CD4-positive, alpha-beta T cell treated with Interleukin-2 at 100 ng/mL for 4 hours (primary cell): ENCODE measurements around the gene RFESD.
"Not testable (repeated sequence)": the region's sequence is repeated elsewhere in the genome, so short reads cannot be mapped to it uniquely, and the experiment has no call there.

Experiments
- DNase-seq: peaks from one replicate; pipeline ENCODE4 v3.0.0-alpha.2; 2020; ENCODE audit warnings: low spot score

RFESD gene

DNA sequence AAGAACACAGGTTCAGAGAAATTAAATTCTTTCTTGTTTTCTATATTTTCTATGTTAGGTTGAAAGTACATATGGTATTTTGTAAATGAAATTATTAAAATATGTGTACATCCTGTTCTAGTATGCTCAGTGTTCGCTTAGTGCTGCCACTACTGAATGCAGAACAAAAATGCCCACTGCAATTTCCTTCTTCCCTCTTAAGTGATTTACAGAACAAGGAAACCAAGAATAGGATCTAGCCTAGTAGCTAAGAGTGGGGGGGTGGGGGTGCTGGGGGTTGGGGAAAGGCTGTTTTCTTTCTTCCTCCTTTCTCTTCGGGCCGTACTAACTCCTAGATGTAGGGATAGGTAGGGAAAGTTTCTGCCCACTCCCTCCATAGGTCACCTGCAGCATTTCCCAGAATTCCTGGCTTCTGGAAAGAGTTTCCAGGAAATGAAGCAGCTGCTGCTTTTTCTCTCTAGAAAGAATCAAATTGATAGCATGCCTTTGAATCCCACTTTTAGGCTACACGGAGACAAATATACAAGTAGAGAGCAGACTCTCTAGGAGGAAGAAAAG lies 20.6 kb downstream of the RFESD start:
- no peak for DNase-seq

DNA sequence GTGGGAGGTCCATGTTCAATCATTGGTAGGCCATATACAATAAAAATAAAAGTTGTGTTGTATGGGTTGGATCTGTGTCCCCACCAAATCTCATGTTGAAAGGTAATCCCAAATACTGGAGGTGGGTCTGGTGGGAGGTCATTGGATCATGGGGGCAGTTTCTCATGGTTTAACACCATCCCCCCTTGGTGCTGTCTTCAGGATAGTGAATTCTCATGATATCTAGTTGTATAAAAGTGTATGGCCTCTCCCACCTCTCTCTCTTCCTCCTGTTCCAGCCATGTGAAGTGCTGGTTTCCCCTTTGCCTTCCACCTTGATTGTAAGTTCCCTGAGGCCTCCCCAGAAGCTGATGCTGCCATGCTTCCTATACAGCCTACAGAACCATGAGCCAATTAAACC lies 21.1 kb downstream of the RFESD start:
- DNase-seq = no peak

DNA sequence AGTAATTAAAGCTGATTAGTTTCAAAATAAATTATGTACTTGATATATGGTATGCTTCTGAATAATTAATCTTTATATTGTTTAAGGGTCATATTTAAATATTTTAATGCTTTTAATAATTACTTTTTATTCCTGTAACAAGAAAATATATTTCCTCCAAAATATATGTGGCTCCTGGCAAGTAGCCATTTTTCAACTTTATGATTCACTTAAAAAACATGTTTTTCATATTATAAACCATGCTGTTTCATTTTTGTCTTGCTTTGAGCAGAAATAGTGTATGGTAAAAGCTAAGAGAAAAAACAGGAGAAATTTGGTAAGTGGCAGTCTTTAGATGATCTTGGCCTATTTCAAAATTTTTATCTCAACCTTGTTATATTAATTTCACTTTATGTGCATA lies 21.6 kb downstream of the RFESD start:
- DNase-seq = no peak

DNA sequence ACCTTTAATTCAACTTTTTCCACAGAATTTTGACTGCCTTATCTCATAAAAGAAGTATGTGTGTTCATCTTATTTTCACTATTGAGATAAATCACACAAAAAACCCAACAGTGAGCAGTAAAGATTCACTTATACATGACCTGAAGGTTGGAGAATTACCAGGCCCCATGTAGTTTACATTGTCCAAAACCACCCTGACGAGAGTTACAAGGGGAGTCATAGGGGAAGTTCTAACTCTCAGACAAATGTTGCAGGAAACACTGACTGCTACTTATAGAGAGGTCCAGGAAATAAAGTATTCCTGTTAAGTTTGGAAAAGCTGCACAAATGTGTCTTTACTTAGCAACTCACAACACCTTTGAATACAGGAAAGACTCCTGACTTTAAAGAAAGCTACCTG lies 22.2 kb downstream of the RFESD start:
- DNase-seq = no peak

DNA sequence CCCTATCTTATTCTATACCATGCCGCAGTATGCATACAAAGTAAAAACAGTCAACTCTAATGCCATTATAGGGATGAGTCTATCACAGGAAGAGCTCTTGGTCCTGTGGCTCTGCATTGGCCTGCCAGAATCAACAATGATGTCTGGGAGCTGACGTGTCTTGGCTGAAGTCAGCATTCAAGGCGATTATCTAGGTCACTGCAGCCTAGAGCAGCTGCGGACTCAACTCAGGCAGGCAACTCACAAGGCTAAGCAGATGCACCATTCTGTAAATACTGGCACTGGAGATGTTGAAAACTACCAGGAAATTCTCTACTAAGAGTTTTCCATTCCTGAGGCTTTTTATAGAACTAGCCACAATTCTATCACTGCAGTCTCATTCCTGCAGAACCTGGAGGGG lies 23.0 kb downstream of the RFESD start:
- DNase-seq = no peak

DNA sequence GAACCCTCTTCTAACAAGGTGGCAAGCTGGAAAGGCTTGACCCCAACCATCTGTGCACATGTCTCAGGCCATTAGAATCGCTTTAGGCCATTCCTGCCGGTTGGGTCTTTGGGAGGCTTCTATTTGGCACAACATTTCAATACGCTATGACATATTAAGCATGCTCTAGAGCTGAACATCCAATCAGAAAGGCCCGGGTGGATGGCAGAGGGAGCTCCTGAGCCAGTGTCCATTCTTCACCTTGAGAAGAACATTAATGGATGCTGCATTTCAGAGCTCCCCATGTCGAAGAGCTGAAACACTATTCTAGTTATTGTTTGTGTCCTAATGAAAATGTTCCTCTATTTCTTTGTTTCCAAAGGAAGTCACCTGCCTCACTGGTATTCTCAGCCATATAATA lies 23.4 kb downstream of the RFESD start:
- DNase-seq = no peak

DNA sequence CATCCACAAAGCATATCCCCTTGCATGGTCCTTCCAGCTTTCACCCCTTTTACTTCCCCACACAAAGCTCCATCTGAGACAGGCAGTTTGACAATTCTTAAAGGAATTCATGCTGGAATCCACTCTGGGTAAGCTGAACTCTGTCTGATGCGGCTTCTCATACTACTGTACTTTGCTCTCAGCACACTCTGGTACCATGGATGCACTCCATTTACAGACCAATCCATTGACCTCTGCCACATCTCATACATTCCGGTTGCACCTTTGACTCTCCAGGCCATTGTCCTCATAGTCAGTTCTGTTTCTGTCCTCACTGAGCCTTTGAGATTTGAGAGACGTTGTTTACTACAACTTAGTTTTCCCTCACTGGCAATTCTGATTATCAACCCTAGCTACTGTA lies 24.0 kb downstream of the RFESD start:
- no peak for DNase-seq

DNA sequence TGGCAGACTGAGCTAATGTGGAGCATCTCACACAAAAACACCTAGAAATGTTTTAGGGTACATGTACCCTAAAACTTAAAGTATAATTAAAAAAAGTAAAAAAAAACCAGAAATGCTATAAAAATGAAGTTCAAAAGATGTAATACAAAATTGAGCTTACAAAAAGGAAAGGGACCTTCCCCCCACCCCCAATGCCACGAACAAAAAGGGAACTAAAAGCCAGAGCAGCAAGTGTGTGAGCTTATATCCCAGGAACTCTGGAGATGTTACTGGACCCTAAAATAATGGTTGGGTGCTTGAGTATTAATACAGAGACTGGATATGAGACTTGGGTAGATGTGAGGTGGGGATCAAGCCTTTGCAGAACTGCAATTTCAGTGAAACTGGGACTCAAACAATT lies 25.2 kb downstream of the RFESD start:
- no peak for DNase-seq

DNA sequence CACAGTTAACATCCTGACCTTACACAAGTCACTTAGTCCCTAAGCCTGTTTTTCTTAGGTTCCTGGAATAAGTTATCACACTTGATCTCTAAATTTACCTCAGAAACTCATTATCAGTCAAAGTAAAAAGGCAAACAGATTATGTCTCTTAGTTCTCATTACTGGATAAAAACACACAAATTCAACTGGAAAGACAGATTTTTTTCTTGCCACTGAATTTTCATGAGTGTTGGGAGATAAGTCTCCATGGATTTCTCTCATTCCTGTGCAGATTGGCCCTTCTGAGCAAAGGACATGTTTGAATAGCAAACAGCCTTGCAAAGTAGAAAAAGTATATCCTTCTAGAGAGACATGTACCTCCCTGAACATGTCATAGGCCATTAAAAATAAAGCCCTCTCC lies 26.1 kb downstream of the RFESD start:
- no peak for DNase-seq

DNA sequence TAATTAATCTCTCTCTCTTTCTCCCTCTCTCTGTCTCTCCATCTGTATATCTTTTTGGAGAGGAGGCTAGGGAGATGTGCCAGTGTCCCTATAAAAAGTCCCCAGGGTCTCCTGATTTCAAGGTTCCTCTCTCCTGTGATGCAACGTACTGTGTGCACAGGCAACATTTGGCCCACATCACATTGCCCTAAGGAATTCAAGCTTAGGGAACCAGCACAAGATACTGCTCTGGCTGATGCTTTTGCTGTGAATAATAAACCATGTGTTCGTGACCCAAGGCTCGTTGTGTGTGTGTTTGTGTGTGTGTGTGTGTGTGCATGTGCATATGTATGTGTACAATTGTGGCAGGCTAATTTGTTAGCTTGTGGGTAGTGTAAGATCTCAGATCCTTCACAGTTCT lies 26.5 kb downstream of the RFESD start:
- no peak for DNase-seq

DNA sequence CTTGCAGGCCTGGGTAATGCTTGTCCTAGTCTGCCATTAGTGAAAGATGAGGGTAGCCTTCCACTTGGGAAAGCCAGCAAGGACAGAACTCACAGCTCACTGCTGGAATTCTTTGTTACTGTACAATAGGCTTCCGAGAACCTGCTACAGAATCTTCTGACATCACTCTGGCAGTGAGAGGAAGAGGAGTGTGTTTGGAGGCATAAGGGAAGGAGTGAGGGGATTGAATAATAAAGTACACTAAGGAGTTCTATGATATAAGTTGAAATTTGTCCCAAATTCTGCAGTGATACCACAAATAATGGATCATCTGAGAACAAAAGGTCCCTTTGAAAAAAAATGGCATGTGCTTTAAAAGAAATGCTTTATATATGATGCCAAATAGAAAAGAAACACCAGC lies 36.3 kb downstream of the RFESD start, which contains the start of gene SPATA9:
Gene SPATA9 (minus strand): TSS at position 101 of the 400 bp plus-strand sequence. CDS start 137 bp downstream, outside the sequence.
- no peak for DNase-seq

DNA sequence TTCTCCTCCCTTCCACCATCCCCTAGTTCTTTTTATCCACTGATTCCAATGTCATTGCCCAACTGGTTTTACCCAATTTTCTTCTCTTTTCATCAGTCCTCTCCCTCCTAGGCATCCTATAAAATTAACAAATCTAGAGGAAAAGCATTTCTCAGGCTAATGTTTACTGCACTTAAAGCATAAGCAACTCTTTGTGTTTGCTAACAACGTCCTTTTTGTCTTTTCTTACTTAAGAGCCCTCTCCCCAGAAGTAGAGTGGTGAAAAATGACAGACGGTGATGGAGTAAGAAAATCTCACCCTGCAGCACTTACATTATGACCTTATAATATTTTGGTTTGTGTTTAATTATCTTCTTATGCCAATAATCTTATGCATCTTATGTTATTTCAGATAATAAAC lies 37.8 kb downstream of the RFESD start:
- DNase-seq = no peak

DNA sequence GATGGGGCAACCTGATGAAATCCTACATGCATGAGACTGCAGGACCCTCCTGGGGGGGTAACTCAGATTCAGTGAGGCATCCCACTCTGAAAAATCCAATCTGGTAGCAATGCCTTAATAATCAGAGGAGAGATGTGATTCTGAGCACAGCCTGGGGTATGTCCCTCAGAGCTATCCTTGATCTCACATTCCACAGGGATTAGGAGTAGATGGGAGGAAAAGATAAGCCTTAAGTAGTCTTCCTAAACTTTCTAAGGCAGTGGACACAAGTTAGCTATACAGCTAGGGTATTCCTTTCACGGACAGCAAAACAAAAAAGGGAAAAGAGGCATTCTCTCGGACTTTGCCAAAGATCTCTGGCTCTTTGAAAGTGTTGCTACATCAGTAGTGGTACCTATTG lies 40.1 kb downstream of the RFESD start:
- DNase-seq = no peak

DNA sequence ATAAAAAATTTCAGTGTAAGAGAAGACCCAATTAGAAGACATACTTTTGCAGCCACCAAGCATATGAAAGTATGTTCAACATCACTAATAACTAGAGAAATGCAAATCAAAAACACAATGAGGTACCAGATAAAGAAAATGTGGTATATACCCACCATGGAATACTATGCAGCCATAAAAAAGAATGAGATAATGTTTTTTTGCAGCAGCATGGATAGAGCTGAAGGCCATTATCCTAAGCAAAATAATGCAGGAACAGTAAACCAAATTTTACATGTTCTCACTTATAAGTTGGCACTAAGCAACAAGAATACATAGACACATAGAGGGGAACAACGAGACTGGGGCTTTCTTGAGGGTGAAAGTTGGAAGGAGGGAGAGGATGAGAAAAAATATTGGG lies 43.1 kb downstream of the RFESD start:
- DNase-seq = no peak

DNA sequence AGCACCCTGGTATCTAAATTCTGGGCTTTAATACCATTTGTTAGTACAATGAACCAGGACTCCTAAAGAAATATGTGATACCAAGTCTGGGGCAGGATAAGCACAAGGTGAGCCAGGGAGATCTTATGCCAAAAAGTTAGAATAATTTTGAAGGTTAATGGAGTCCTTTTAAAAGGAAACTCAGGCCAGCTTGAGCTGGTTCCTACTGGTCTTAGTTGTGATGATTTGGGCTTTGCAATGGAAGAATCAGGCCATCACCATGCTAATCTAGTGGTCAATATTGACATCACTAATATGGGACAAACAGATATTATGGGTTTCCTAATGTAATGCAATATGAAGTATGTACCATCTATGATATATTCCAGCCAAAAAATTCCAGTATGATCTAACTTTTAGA lies 43.8 kb downstream of the RFESD start:
- no peak for DNase-seq

DNA sequence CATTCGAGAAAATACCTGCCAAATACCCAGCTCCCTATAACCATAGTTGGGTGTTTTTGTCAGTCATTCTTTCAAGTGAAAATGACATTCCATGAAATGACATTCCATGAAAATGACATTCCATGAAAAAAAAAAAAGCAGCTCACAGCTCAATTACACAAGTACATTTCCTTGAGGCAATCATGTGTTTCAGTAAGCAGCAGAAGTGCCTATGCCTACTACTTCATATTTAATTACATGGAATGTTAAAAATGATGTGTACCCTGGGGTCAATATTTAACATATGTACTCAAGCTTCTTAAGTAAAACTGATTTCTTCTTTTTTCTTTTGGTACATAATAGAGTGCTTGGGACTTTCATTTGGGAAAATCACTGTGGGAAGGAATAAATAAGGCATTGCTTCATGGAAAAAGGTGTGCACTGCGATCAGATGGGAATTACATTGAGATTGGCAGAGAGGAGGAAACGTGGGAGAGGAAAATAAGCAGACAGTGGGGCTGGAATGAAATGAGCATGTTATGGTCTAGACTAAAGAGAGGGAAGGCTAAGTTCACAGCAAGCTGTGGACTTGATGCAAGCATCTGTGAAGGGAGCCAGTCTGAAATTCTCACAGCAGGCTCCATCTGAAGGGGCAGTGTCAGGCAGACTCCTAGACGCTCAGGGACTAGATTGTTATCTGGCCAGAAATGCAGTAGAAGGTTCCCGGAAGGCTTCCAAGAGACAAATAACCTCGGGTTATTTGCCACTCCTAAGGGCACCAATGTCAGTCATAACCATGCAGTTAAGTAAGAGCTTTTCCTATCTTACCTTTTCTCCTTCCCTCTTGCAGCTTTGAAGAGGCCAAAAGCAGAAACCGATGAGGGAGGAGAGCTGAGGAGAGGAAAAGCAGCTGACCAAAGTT lies 51.5 kb downstream of the RFESD start:
- DNase-seq = no peak

DNA sequence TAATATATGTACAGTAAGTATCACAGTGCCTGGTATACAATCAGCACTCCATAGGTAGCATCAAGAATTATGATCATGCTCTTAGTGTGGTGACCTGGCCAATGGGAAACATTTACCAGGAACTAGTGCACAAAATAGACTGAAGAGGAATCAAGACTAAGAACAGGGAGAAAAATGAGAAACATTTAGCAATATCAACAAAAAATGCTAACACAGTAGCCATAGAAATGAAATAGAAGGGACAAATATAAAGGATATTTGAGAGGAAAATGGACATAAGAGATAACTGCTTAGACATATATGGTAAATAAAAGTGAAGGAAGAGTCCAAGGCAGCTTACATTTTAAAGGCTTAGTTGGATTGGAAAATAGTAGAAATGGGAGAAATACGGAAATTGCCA lies 52.8 kb downstream of the RFESD start:
- no peak for DNase-seq

DNA sequence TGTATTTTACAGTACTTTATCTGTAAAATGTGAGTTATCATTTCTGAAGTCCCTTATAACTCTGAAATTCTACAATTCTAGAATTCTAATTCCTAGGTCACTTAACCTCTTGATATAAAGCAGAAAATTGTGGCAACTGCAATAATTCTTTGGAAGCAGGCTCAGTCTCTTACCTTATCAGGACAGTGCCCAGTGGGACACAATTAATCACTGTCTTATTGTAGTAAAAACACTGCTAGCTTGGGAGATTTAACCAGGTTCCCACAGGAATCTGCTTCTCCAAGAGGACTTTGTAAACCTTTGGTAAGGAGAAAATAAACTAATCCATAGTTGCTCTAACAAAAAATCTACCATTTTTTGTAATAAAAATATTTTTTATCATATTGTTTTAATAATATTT lies 54.5 kb downstream of the RFESD start:
- DNase-seq = no peak

DNA sequence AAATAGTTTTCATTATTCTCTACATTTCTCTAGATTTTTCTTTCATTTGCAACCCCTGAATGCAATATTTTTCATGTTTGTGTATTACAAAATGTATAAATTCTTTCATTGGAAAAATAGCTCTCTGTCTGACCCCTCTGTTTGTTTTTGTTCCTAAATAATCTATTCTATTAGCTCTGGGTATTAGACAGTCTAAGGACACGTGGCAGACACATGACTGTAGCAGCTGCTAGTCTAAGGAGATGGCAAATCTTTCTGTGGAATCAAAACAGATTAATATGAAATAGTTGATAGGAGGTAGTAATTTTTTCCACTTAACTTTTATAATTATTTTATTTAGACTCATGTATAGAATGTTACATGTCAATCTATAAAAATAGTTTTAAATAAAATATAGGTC lies 57.6 kb downstream of the RFESD start:
- no peak for DNase-seq

DNA sequence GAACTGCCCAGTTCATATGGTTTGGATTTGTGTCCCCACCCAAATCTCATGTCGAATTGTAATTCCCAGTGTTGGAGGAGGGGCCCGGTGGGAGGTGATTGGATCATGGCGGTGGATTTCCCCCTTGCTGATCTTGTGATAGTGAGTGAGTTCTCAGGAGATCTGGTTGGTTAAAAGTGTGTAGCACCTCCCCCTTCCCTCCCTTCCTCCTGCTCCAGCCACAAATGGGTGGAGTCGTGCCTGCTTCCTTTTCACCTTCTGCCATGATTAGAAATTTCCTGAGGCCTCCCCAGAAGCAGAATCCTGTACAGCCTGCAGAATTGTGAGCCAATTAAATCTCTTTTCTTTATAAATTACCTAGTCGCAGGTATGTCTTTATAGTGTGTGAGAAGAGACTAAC lies 59.6 kb downstream of the RFESD start:
- DNase-seq = not testable (repeated sequence)

DNA sequence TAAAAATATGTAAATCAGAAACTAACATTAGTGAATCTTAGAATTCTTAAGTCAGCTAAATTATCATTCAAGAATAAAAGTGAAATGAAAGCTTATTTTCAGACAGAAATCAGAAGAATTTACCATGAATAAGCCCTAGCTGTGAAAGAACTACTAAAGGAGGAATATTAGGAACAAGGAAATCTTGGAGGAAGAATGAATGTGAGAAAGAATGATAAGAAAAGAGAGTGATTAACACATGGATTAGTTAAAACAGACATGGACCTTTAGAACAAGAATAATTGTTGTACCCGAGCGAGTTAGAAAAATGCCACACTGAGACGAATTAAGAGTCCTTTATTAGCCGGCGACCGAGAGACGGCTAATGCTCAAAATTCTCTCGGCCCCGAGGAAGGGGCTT lies 60.5 kb downstream of the RFESD start:
- DNase-seq = no peak
